HFF-Myc (cell line): Measurements from ENCODE around the gene LAMA5.

Experiments used
- DNase-seq: peaks from one replicate; pipeline ENCODE4 v3.0.0-alpha.2; 2011; ENCODE audit warnings: low read depth; ENCODE audit errors: extremely low read depth
- H3K4me3 ChIP-seq: replicated peaks from 2 replicates; pipeline ENCODE4 v1.5.1; 2011; ENCODE audit warnings: low read depth, mild to moderate bottlenecking, control low read depth, low read length
- TF ChIP-seq, protein P1 (sequence below): IDR thresholded peaks from 2 replicates; pipeline ENCODE4 v1.5.1; 2012; ENCODE audit warnings: mild to moderate bottlenecking, low read depth, low read length, control low read depth; ENCODE audit errors: missing control alignments

LAMA5 gene

DNA sequence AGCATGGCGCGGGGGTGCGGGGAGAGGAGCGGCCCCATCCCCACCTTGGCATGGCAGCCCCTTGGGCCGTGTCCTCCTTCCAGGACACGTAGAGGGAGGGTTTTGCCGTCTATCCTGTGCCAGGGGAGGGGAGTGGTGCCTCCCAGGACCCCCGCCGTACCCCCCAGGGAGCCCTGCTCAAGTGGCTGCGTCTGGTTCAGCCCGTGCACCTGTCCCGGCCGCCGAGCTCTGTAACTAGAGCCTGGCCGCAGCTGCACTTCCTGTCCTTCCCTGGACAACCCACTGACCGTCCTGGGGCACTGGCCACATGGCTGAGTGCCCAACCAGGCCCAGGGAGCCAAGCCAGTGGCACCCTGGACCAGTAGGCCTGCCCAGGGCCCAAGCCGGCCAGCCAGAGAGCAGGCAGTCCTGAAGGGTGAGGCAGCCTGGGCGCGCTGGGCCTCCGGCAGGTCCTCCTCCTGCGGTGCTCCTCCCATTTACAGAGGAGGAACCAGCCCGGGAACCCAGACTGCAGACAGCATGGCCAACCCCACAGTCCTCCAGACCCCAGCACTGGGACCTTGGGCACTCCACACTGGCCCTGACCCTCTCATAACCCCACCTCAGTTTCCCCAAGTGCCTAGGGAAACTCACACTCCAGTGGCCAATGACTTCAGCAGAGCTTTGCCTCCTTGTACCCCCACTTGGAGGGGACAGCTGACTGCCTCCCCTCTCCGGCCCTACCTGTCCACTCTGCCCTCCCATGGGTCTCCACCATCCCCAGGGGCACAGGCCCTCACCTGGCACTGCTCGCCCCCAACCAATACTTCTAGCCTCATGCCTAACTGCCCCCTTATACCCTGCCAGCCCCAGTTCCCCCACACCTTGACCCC, 8.7 kb downstream of the LAMA5 start:
- TF ChIP-seq, protein P1, sequence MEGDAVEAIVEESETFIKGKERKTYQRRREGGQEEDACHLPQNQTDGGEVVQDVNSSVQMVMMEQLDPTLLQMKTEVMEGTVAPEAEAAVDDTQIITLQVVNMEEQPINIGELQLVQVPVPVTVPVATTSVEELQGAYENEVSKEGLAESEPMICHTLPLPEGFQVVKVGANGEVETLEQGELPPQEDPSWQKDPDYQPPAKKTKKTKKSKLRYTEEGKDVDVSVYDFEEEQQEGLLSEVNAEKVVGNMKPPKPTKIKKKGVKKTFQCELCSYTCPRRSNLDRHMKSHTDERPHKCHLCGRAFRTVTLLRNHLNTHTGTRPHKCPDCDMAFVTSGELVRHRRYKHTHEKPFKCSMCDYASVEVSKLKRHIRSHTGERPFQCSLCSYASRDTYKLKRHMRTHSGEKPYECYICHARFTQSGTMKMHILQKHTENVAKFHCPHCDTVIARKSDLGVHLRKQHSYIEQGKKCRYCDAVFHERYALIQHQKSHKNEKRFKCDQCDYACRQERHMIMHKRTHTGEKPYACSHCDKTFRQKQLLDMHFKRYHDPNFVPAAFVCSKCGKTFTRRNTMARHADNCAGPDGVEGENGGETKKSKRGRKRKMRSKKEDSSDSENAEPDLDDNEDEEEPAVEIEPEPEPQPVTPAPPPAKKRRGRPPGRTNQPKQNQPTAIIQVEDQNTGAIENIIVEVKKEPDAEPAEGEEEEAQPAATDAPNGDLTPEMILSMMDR, result no peak
- DNase-seq, result no peak
- H3K4me3 ChIP-seq, result no peak overlapping the region

DNA sequence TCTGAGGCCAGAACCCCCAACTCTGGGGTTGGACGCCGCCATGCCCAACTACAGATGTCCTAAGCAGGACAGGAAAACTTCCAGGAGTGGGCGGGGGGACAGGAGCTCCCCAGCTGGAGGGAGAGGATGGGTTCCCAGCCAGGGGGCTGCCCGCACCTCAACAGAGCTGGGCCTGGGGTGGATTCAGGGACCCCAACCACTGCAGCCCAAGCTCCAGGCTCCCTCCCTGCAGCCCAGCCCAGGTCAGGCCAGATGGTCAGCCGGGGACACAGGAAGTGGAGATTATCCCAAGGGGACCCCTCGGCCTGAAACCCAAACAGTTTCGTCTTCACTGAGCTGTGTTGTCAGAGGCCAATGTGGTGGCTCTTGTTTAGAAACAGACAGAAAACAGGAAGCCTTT, 9.4 kb downstream of the LAMA5 start:
- DNase-seq, result no peak
- no peak overlapping the region for H3K4me3 ChIP-seq
- TF ChIP-seq, protein P1, result no peak

GRCh38 chr20:62357187-62357667, 9.9 kb downstream of the LAMA5 start:
- DNase-seq, result no peak
- TF ChIP-seq, protein P1, result no peak
- H3K4me3 ChIP-seq, result no peak overlapping the region

- no peak for DNase-seq
- TF ChIP-seq, protein P1, result no peak
- H3K4me3 ChIP-seq, result no peak overlapping the region
Observed at GRCh38 chr20:62356589-62357186, 10.4 kb downstream of the LAMA5 start.

GRCh38 chr20:62355878-62356588, 11.1 kb downstream of the LAMA5 start:
- TF ChIP-seq, protein P1, result no peak
- no peak for DNase-seq
- H3K4me3 ChIP-seq, result no peak overlapping the region

DNA sequence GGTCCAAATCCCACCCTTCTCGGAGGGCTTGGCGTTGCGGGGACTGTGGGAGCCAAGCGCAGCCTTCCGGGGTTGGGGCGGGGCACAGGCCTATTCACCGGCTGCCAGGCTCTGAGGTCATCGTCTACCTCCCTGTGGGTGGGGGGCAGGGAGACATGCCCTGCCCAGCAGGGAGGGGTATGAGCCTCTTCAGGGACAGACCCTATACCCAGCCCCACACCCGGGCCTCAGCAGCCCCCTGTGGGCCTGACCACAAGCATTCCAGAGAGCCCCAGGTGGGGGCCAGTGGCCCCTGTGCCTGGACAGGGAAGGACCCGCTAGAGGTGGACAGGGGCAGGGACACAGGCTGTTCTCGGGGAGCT, 11.6 kb downstream of the LAMA5 start:
- no peak overlapping the region for H3K4me3 ChIP-seq
- DNase-seq, result no peak
- TF ChIP-seq, protein P1, result no peak
